NT2/D1 (cell line): ENCODE measurements around the gene CEP170.
"Not testable (repeated sequence)": the region's sequence is repeated elsewhere in the genome, so short reads cannot be mapped to it uniquely, and the experiment has no call there.

Experiments
- SUZ12 ChIP-seq: IDR thresholded peaks from 2 replicates; pipeline ENCODE4 v1.6.1; 2011; ENCODE audit not compliant: insufficient read length, insufficient read depth; ENCODE audit errors: extremely low read depth
- YY1 ChIP-seq: IDR thresholded peaks from 2 replicates; pipeline ENCODE4 v1.6.1; 2011; ENCODE audit not compliant: insufficient read length, insufficient read depth
- ZNF274 ChIP-seq: IDR thresholded peaks from 2 replicates; pipeline ENCODE4 v1.6.1; 2011; ENCODE audit warnings: mild to moderate bottlenecking, low read depth, low read length

GRCh38 chr1:243114059-243114713, 140.9 kb downstream of the CEP170 start:
- not testable (repeated sequence) for TF ChIP-seq SUZ12, YY1, ZNF274
